Measurements from ENCODE around the gene PDK4. TPM values are rescaled to one million over a fixed set of nuclear protein-coding genes. Genes with fewer than 3 reads are reported as not detected.
A peak's percentile ranks its signal among the peaks of the same experiment; 100 is the strongest.

The PDK4 gene
- total RNA-seq, 1 donor from 2014 or later, result 227 TPM

- Histone ChIP-seq H3K36me3 (no peaks in the 10 kb centered on the region), H3K27ac (no peak overlapping the region), H3K4me3 (no peak overlapping the region), H3K9me3 (peaks cover 0 to 3% of the 10 kb centered on the region in 2 donors), H3K4me1 (no peaks in the 10 kb centered on the region), H3K27me3 (no peaks in the 10 kb centered on the region)
- no peak for TF ChIP-seq CTCF (IDR thresholded peaks at IDR 0.05)
- no peak for DNase-seq (ENCODE audit: low spot score in 2 of 2)
- intact Hi-C loops (cut with DNase I), result no loop called here
These were observed 34.6 kb upstream of the PDK4 start for GRCh38 chr7:95630702-95631458.

DNA sequence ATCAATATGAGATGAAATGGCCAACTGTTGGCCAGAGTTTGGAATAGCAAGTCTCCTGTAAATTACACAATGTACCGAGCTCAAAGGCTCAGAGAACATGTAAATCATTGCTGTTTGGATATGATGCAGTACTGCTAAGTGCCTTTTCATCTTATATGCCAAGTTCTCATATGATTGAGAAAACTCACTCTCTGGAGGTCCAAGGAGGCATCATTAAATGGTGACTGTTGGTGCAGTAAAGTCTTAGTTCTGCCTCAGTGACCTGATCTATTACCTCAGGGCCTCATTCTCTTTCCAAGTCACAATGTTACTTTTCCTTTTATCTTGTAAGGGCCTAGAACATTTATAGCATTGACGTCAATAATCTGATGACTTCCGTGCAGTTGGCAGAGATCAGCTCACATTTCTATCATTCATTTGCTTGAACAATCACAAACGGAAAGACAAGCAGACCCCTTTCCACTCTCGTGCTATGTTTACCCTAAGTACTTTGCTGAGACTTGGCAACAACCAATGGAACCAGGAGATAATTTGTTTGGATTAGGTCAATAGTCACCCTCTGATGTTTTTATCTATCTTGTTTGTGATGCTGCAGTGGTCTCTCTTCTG lies 32.6 kb upstream of the PDK4 start:
- Histone ChIP-seq H3K27ac (peak overlapping the region; percentile 19 to 53), H3K9me3 (peaks cover 0 to 3% of the 10 kb centered on the region in 2 donors), H3K4me1 (no peaks in the 10 kb centered on the region), H3K36me3 (no peaks in the 10 kb centered on the region), H3K4me3 (no peak overlapping the region), H3K27me3 (no peaks in the 10 kb centered on the region)
- DNase-seq (ENCODE audit: low spot score in 2 of 2), result no peak
- TF ChIP-seq CTCF (IDR thresholded peaks at IDR 0.05), result peak in 1 of 3 experiments; percentile 16
- intact Hi-C loops (cut with DNase I), result no loop called here

- no peak for DNase-seq (ENCODE audit: low spot score in 2 of 2)
- Histone ChIP-seq H3K36me3 (no peaks in the 10 kb centered on the region), H3K27ac (no peak overlapping the region), H3K27me3 (no peaks in the 10 kb centered on the region), H3K4me3 (no peak overlapping the region), H3K4me1 (no peaks in the 10 kb centered on the region), H3K9me3 (no peaks in the 10 kb centered on the region)
- no peak for TF ChIP-seq CTCF (IDR thresholded peaks at IDR 0.05)
- intact Hi-C loops (cut with DNase I), result no loop called here
These were observed 27.5 kb upstream of the PDK4 start for GRCh38 chr7:95623788-95624187.

DNA sequence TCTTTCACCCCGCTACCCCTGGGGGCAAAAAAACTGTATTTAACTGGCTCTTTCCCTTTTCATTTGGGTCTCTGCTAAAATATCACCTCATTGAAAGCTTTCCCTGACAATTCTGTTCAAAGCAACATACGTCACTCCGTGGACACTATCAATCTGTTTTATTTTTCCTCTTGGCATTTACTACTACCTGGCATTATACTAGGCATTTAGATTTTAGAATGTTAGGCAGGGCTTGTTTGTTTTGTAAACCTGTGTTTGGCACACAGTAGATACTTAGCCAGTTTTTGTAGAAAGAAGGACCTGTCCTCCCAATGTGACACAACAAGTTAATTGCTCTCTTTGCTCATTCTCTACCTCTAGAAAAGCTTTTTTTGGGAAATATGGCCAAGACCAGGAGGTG lies 26.5 kb upstream of the PDK4 start:
- no peak overlapping the region for H3K4me3 ChIP-seq
- H3K36me3 ChIP-seq, result no peaks in the 10 kb centered on the region
- no peaks in the 10 kb centered on the region for H3K9me3 ChIP-seq
- no peak for DNase-seq (ENCODE audit: low spot score in 2 of 2)
- TF ChIP-seq CTCF (IDR thresholded peaks at IDR 0.05), result no peak
- H3K27me3 ChIP-seq, result no peaks in the 10 kb centered on the region
- no peaks in the 10 kb centered on the region for H3K4me1 ChIP-seq
- H3K27ac ChIP-seq, result no peak overlapping the region
- intact Hi-C loops (cut with DNase I), result no loop called here

DNA sequence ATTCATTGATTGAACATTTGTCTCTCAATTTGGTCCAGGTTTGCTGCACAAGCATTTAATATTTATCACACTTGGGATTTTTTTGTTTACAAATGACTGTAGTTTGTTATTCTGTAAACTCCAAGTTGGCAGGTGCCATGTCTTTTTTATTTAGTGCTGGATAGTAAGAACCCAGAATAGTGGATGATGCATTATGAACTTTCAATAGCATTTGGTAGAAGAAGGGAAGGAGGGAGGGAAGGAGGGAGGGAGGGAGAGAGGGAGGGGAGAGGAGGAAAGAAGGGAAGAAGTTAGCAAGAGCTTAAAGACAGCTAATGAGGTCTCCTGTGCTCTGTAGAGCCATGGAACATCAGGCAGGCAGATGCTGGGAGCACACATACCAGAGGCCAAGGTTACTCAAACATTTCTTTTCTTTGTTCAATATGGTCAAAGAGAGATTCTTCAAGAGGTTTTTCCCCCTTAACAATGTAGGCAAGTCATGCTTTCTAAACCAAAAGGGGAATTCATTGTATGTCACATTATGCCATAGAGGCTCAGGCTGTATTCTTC lies 25.8 kb upstream of the PDK4 start:
- Histone ChIP-seq H3K9me3 (no peaks in the 10 kb centered on the region), H3K27me3 (no peaks in the 10 kb centered on the region), H3K4me1 (no peaks in the 10 kb centered on the region), H3K27ac (no peak overlapping the region), H3K36me3 (no peaks in the 10 kb centered on the region), H3K4me3 (no peak overlapping the region)
- no peak for DNase-seq (ENCODE audit: low spot score in 2 of 2)
- TF ChIP-seq CTCF (IDR thresholded peaks at IDR 0.05), result no peak
- intact Hi-C loops (cut with DNase I), result no loop called here

Data from ascending aorta (tissue), 2 donors.